Smooth muscle cell (in vitro differentiated cells): ENCODE results near the gene C12orf56. TPM values are rescaled to one million over a fixed set of nuclear protein-coding genes. Genes with fewer than 3 reads are reported as not detected.

Experiments used
- DNase-seq: peaks from one replicate; lab custom pipeline; 2025; ENCODE audit not compliant: unreplicated experiment; lab: John Stamatoyannopoulos, UW
- H2AFZ ChIP-seq: fragments of 200-600 bp; sonication (generic); 2 replicates; pipeline ENCODE4 v1.6.0; 2016; ENCODE audit warnings: antibody characterized with exemption, low read depth, mild to moderate bottlenecking
- H3F3A ChIP-seq: fragments of 200-600 bp; sonication (generic); 2 replicates; pipeline ENCODE4 v1.6.0; 2017; ENCODE audit warnings: antibody characterized with exemption, low read depth
- H3K27ac ChIP-seq: fragments of 200-600 bp; sonication (generic); 2 replicates; pipeline ENCODE4 v1.5.1; 2016; ENCODE audit warnings: low read depth, mild to moderate bottlenecking
- H3K27me3 ChIP-seq: fragments of 200-600 bp; sonication (generic); 2 replicates; pipeline ENCODE4 v1.6.1; 2016; ENCODE audit warnings: low read depth, mild to moderate bottlenecking
- H3K36me3 ChIP-seq: fragments of 200-600 bp; sonication (generic); 2 replicates; pipeline ENCODE4 v1.5.1; 2016; ENCODE audit warnings: low read depth
- H3K4me1 ChIP-seq: fragments of 200-600 bp; sonication (generic); 2 replicates; pipeline ENCODE4 v1.5.1; 2016; ENCODE audit warnings: low read depth
- H3K4me2 ChIP-seq: fragments of 200-600 bp; sonication (generic); 2 replicates; pipeline ENCODE4 v1.6.0; 2016; ENCODE audit warnings: mild to moderate bottlenecking
- H3K4me3 ChIP-seq: fragments of 200-600 bp; sonication (generic); 2 replicates; pipeline ENCODE4 v1.5.1; 2016; ENCODE audit warnings: mild to moderate bottlenecking
- H3K79me2 ChIP-seq: fragments of 200-600 bp; sonication (generic); 2 replicates; pipeline ENCODE4 v1.6.0; 2016; ENCODE audit warnings: low read depth, mild to moderate bottlenecking
- H3K9ac ChIP-seq: fragments of 200-600 bp; sonication (generic); 2 replicates; pipeline ENCODE4 v1.6.0; 2016; ENCODE audit warnings: low read depth
- H3K9me3 ChIP-seq: fragments of 200-600 bp; sonication (generic); replicated peaks from 2 replicates; pipeline ENCODE4 v1.5.1; 2016; ENCODE audit warnings: low read depth
- H4K20me1 ChIP-seq: fragments of 200-600 bp; sonication (generic); 2 replicates; pipeline ENCODE4 v1.6.0; 2016; ENCODE audit warnings: low read depth
- CTCF ChIP-seq: fragments of 200-600 bp; sonication (generic); IDR thresholded peaks from 2 replicates; pipeline ENCODE4 v1.5.1; 2017; ENCODE audit warnings: borderline replicate concordance, mild to moderate bottlenecking, antibody characterized with exemption; ENCODE audit not compliant: insufficient read depth, poor library complexity, severe bottlenecking
- WGBS: methylation state at CpG from one replicate; pipeline ENCODE4 v1.1.7; 2016; ENCODE audit warnings: low lambda C conversion rate; 5-methylcytosine and 5-hydroxymethylcytosine counted together
- polyA plus RNA-seq: library from polyadenylated mRNA; unstranded; fragments of >200 nt; fragmentation: Nextera tagmentation; extraction: Ambion mirVana; gene quantifications from 2 replicates; pipeline ENCODE4 v1.2.1, GENCODE V29; 2016
- total RNA-seq: library from RNA; depleted of rRNA; stranded (reverse); fragments of >200 nt; gene quantifications from 2 replicates; pipeline ENCODE4 v1.2.3, GENCODE V29; 2014

C12orf56 gene
- total and polyA plus RNA-seq, 2 experiments from 2014 or later, result 0.67 to 1.1 TPM

DNA sequence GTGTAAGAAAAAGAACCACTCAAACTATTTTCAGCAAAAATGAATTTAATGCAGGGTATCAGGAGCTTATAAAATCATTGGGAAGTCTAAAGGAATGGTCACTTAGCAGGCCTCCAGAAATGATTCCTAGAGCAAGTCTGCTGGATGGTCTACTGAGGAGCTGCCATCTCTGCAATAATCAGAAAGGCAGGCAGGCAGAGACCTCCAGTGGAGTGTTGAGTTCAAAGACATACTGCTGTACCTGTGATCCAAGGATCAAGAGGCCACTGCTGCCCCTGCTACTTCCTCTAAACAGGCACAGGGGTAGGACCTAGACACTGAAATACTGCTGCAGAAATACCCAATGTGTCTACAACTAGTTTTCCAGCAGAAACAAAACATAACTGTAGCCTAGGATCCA, 154.0 kb downstream of the C12orf56 start:
- Histone ChIP-seq H3K9ac (no peak overlapping the region), H3K4me1 (no peaks in the 10 kb centered on the region), H3K4me2 (no peak overlapping the region), H3K27ac (no peak overlapping the region), H3K9me3 (no peaks in the 10 kb centered on the region), H3K4me3 (no peak overlapping the region), H3F3A (no peaks in the 10 kb centered on the region), H2AFZ (no peak overlapping the region), H3K36me3 (no peaks in the 10 kb centered on the region), H3K27me3 (no peaks in the 10 kb centered on the region), H4K20me1 (no peaks in the 10 kb centered on the region), H3K79me2 (no peaks in the 10 kb centered on the region)
- DNase-seq, result no peak
- TF ChIP-seq CTCF, result no peak

DNA sequence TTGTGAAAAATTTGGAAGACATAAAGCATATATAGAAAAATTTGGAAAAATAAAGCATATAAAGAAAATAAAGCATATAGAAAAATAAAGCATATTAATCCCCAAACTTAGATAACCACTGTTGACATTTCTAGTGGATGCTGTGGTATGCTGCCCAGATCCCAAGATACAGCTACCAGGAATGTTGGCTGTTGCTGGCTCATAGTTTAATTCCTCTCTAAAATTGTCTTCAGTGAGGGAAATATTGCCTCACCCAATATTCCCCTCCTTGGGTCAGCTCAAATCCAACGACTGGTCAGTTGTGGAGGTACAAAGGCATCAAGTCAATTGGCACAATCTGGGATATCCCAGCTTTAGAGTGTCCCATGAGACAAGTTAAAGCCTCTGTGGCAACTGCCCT, 158.4 kb downstream of the C12orf56 start:
- no peak for TF ChIP-seq CTCF
- H3K36me3 ChIP-seq, result no peaks in the 10 kb centered on the region
- H3K9ac ChIP-seq, result no peak overlapping the region
- H3K9me3 ChIP-seq, result no peaks in the 10 kb centered on the region
- no peak overlapping the region for H2AFZ ChIP-seq
- no peaks in the 10 kb centered on the region for H3K27me3 ChIP-seq
- WGBS, result 68% methylated on average over 1 of the region's 1 CpG
- H3K27ac ChIP-seq, result no peak overlapping the region
- H3K4me3 ChIP-seq, result no peak overlapping the region
- H3K4me1 ChIP-seq, result no peaks in the 10 kb centered on the region
- DNase-seq, result no peak
- no peak overlapping the region for H3K4me2 ChIP-seq
- H3F3A ChIP-seq, result no peaks in the 10 kb centered on the region
- H4K20me1 ChIP-seq, result no peaks in the 10 kb centered on the region
- H3K79me2 ChIP-seq, result no peaks in the 10 kb centered on the region

- Histone ChIP-seq H3K4me3 (no peak overlapping the region), H3K9ac (no peak overlapping the region), H3F3A (no peaks in the 10 kb centered on the region), H3K36me3 (no peaks in the 10 kb centered on the region), H3K9me3 (no peaks in the 10 kb centered on the region), H3K4me2 (no peak overlapping the region), H3K27ac (no peak overlapping the region), H2AFZ (no peak overlapping the region), H4K20me1 (no peaks in the 10 kb centered on the region), H3K4me1 (no peaks in the 10 kb centered on the region), H3K79me2 (no peaks in the 10 kb centered on the region), H3K27me3 (no peaks in the 10 kb centered on the region)
- DNase-seq, result no peak
- no peak for TF ChIP-seq CTCF
- 90% methylated on average over 5 of the region's 5 CpGs for WGBS
Measured at GRCh38 chr12:64229796-64230195, 160.8 kb downstream of the C12orf56 start.

DNA sequence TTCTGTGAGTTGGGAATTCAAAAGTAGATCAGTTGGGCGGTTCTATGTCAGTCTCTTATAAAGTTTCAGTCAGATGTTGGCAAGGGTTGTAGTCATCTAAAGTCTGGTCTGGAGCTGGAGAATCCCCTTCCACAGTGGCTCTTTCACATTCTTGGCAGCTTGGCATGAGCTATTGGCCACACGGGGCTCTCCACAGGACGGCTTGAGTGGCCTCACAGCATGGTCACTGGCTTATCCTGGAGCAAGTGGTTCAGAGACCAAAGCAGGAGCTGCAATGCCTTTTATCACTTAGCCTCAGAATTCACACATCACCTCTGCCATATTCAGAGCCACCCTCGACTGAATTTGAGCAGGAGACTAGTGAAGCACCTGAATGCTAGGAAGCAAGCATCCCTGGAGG, 161.3 kb downstream of the C12orf56 start:
- Histone ChIP-seq H3K79me2 (no peaks in the 10 kb centered on the region), H4K20me1 (no peaks in the 10 kb centered on the region), H2AFZ (no peak overlapping the region), H3K9ac (no peak overlapping the region), H3K36me3 (no peaks in the 10 kb centered on the region), H3K4me1 (no peaks in the 10 kb centered on the region), H3K27me3 (no peaks in the 10 kb centered on the region), H3K9me3 (no peaks in the 10 kb centered on the region), H3K4me2 (no peak overlapping the region), H3K4me3 (no peak overlapping the region), H3F3A (no peaks in the 10 kb centered on the region), H3K27ac (no peak overlapping the region)
- no peak for DNase-seq
- WGBS, result 65% methylated on average over 4 of the region's 4 CpGs
- TF ChIP-seq CTCF, result no peak
